Activated gamma-delta T cell treated with Interleukin-2 at 50 U/mL for 16 hours (primary cell): ENCODE results near the gene TLX1.

Experiments used
- DNase-seq: peaks from one replicate; pipeline ENCODE4 v3.0.0-alpha.2; 2020

Gene TLX1

GRCh38 chr10:101134299-101135127, 3.4 kb downstream of the TLX1 start:
- DNase-seq: no peak

- DNase-seq: no peak
Measured at GRCh38 chr10:101135141-101136006, 4.3 kb downstream of the TLX1 start.

DNA sequence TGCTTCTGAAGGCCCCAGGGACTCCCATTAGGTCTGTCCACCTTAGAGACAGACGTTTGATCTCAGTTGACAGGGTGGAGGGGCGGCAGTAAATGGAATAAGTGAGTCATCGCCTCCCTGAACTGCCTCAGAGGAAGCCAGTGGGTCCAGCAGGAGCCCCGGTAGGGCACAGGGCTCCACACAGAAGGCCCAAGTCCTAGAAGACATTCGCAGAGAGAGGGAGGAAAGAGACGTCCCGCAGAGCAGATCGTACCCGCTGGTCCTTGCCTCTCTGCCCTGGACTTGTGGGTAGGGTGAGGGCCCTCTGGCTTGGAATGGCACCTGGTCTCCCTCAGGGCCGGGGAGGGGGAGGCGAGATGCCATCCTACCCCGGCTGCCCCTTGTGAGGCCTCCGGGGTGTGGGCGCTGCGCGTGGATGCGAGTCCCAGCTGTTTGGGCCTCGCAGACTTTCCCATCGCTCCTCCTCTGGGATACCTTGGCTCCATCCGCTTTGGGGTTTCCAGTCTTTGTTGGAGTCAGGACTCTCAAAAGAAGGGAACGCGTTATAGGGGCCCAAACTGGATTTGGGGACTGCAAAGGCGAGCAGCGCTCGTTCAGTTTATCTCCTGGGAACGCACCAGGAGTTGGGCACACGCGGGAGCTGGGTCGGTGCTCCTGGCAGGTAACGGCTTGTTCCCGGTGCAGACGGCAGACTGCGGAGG, 5.1 kb downstream of the TLX1 start:
- DNase-seq: no peak

GRCh38 chr10:101136708-101137121, 5.6 kb downstream of the TLX1 start:
- no peak for DNase-seq

- DNase-seq: no peak
Measured at GRCh38 chr10:101137271-101137670, 6.2 kb downstream of the TLX1 start.

GRCh38 chr10:101138788-101139420, 7.8 kb downstream of the TLX1 start:
- DNase-seq: no peak

- no peak for DNase-seq
Measured at GRCh38 chr10:101139421-101139911, 8.4 kb downstream of the TLX1 start.

GRCh38 chr10:101140084-101140949, 9.2 kb downstream of the TLX1 start:
- no peak for DNase-seq

GRCh38 chr10:101140950-101141615, 10.0 kb downstream of the TLX1 start:
- DNase-seq: no peak

DNA sequence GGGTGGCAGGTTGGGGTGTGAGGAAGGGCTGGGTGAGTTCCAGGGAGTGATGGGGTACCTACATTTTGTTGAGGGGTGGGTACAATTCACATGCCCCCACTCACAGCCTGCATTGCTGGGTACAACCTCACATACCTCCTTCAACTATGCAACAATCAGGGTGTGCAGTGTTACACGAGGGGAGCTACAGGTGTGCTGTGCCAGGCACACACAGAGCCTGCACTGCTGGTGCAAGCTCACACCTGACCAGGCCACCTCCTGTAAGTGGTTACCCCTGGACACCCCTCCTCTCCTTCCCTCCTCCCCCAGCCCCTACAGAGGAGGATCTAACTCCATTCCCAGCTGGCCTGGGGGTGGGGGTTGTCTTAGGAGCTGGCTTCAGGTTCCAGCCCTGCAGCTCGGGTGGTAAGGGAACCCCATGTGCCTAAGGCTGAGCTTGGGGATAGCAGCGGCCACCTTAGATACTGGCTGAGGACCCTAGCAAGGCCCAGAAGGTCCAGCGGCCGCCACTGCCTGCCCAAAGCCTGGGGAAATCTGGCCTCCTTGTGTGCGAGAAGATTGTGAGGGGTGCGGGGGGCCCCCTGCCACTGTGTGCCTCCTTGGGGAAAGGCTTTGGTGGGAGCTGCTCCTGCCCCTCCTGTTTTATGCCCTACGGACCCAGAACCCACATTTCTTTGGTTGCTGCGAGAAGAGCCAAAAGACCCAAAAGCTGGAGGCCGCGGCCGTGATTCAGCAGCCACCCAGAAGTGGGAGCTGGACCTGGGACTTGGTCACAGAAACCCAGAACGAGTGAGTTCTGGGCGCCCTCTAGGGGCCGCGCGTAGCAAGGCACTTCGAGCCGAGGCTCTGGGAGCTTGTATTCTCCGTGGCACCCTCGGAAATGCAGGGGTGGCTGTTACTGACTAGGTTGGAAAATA, 10.8 kb downstream of the TLX1 start:
- DNase-seq: peak; percentile 76

DNA sequence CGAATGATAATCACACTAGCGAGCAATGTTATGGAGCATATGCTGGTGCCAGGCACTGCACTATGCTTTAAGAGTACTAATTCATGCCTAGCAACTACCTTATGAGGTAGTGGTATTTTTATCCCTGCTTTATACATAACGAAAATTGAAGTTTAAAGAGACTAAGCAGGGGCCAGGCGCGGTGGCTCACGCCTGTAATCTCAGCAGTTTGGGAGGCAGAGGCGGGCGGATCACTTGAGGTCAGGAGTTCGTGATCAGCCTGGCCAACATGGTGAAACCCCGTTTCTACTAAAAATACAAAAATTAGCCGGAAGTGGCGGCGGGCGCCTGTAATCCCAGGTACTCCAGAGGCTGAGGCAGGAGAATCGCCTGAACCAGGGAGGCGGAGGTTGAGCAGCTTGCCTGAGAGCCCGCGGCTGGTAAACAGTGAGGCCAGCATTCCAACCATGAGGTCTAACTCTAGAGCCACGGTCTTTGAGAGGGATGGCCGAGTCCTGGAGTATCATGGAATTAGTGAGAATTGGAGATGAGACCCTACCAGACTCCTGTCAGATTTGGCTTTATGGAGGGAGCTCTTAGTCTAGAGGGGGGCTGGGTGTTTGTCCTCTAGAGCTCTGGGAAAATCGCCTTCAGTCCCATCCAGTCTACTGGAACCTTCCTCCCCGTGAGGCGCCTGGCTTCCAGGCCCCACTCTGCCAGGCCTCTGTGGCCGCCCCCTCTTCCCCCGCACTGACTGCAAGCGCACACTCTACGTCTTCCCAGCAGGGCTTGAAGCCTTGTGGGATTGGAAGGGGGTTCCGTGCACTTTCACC, 11.6 kb downstream of the TLX1 start:
- no peak for DNase-seq

DNA sequence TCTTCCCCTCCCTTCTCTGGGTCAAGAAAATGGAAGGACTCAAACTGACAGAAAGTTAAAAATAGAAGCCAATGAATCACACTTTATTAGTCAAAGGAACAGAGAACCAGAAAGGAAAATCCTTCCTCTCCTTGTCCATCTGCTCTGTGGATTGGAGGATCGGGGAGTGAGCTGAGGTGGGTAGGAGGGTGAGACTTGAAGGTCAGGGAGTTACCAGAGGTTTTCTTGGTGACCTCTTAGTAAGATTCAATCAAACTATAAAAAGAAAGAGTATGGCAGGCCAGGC, 12.2 kb downstream of the TLX1 start:
- no peak for DNase-seq

GRCh38 chr10:101144053-101144452, 13.0 kb downstream of the TLX1 start:
- no peak for DNase-seq

DNA sequence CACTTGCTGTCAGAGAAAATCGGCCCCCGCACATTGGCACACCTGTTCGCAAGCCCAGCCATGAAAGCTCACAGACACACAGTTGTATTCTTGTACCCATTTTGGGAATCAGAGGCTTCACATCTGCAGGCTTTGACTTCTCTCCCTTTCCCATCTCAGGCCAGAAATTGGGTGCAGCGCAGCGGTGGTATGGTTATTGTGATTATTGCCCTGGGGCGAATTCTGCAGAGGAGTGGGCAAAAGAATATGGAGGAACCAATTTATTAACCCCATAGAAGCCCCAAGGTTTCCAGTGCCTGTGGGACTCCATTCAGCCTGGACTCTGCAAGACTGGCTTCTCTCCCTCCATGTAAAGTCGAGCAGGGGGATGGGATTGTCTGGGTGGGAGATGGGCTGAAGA, 14.0 kb downstream of the TLX1 start:
- no peak for DNase-seq

DNA sequence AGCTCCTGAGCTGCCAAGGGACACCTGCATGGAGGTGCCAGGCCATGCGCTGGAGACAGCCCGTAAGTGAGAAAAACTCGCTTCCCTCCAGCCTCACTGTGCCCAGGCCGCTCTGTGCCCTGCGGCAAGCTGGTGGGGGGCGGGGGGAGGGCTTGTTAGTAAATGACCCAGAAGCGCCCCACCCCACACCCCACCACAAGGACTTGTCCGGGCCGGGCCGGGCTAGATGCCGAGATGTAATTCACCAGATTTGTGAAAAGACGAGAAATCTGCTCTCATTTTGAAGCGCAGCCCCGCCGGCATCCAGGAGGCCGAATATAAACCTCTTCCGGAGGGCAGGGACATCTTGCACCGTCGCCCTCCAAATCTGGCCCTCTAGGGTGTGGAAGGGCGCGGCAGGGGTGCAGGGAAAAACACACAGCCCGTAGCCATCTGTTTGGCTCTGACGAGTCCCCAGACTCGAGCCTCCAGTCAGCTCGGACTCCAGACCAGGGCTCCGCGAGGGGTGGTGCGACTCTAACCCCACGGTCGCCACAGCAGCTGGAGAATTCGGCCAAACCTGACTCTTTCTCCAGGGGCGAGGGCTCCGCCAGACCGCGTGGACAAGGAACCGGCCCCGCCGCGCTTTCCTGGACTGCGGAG, 14.8 kb downstream of the TLX1 start:
- DNase-seq: no peak

- no peak for DNase-seq
Measured at GRCh38 chr10:101146392-101147251, 15.5 kb downstream of the TLX1 start.

DNA sequence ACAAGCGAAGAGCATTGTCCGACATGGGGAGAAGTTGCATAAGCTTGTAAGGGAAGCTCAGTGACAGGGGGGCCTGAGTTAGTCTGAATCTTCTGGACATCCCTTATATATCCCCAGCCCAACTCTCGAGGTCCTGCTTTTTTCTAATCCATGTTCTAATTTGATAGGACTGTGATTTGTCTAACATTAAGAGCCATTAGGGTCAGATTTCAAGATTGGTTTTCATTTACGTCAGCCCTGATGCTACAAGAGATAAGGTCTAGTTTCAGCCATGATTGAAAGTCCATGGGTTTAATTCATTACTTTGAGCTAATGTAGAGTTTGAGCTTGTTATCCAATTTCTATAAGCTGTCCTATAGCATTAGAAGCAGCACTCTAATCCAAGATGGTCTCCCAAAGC, 20.3 kb downstream of the TLX1 start:
- DNase-seq: no peak

DNA sequence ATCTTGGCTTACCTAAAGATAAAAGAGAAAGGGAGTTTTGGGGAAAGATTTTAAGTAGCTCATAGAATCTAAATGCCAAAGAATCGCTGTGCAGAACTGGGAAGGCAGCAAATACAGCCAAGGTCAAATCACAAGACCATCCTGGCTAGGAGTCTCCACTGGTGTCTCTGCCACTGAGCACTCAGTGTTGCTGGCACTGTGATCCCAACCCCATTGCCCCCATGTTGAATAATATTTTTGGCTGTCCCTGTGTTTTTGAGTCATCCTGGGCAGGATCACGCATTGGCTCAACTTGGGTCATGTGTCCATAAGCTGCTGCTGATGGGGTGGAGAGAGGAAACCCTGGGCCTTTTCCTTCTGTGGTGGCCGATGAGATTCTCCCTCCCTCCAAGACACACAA, 21.2 kb downstream of the TLX1 start:
- no peak for DNase-seq
